Left lobe of liver (tissue), 2 donors: ENCODE data around the gene CACNA1B. TPM values are rescaled to one million over a fixed set of nuclear protein-coding genes. Genes with fewer than 3 reads are reported as not detected.
"Not testable (repeated sequence)": the region's sequence is repeated elsewhere in the genome, so short reads cannot be mapped to it uniquely, and the experiment has no call there.

ENCODE experiments used
- ATAC-seq: fragments of 200-7000 bp; cut with Tn5 transposase; one replicate; pipeline ENCODE4 v1.9.1; 2020; ENCODE audit warnings: mild to moderate bottlenecking, moderate library complexity
- DNase-seq: peaks from one replicate; pipeline ENCODE4 v3.0.0-alpha.2; 2020; ENCODE audit warnings: low spot score
- total RNA-seq: library from RNA; stranded (reverse); gene quantifications from one replicate; pipeline ENCODE4 v1.2.1, GENCODE V29; 2021
- donor health status: DM: no; HTN: no; CAD: no; lungs with moderate emphysema.
- donor health status: DM: no; HTN: yes; CAD: no.

CACNA1B gene
- total RNA-seq, 1 donor from 2014 or later = not detected

- DNase-seq = no peak
- no peak for ATAC-seq
Observed at GRCh38 chr9:138085568-138085967, 208.0 kb downstream of the CACNA1B start.

GRCh38 chr9:138092057-138092456, 214.5 kb downstream of the CACNA1B start:
- not testable (repeated sequence) for DNase-seq, ATAC-seq

DNA sequence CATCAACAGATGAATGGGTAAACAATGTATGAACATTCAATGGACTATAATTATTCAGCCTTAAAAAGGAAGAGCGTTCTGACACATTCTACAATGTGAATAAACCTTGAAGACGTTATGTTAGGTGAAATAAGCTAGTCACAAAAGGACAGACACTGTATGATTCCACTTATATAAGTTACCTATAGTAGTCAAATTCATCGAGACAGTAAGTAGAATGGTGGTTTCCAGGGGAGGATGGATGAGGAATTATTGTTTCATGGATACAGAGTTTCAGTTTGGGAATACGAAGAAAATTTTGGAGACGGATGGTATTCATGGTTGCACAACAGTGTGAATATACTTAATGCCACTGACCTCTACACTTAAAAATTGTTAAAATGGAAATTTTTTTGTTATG, 216.4 kb downstream of the CACNA1B start:
- DNase-seq (no peak), ATAC-seq (no peak)

GRCh38 chr9:138095813-138096518, 218.4 kb downstream of the CACNA1B start:
- ATAC-seq (no peak), DNase-seq (peak; percentile 21)

GRCh38 chr9:138096519-138096845, 218.9 kb downstream of the CACNA1B start:
- ATAC-seq (no peak), DNase-seq (peak; percentile 21)

DNA sequence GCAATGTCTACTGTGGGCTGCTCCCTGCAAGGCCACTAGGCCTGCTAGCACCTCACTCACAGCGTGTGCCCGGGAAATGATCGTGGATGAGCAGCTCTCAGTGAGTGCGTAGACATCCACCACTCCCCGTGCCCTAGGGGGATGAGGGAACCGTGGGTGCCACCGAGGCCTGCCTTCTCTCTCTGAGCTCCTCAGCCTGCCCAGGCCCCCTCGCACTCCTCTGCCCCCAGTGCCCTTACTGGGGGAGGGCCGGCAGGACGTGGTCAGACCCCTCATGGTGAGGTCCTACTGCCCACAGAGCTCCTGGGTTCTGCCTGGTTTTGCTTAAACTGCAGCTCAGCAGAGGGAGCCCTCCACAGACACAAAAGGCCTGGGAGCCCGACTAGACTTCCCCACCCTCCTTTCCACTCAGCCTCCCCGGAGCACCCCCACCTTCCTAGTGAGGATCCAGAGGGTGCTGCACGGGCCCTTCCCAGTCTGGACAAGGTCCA, 220.0 kb downstream of the CACNA1B start:
- peak; percentile 32 for DNase-seq
- ATAC-seq = no peak

GRCh38 chr9:138098116-138098907, 220.7 kb downstream of the CACNA1B start:
- ATAC-seq (no peak), DNase-seq (peak; percentile 37)

DNA sequence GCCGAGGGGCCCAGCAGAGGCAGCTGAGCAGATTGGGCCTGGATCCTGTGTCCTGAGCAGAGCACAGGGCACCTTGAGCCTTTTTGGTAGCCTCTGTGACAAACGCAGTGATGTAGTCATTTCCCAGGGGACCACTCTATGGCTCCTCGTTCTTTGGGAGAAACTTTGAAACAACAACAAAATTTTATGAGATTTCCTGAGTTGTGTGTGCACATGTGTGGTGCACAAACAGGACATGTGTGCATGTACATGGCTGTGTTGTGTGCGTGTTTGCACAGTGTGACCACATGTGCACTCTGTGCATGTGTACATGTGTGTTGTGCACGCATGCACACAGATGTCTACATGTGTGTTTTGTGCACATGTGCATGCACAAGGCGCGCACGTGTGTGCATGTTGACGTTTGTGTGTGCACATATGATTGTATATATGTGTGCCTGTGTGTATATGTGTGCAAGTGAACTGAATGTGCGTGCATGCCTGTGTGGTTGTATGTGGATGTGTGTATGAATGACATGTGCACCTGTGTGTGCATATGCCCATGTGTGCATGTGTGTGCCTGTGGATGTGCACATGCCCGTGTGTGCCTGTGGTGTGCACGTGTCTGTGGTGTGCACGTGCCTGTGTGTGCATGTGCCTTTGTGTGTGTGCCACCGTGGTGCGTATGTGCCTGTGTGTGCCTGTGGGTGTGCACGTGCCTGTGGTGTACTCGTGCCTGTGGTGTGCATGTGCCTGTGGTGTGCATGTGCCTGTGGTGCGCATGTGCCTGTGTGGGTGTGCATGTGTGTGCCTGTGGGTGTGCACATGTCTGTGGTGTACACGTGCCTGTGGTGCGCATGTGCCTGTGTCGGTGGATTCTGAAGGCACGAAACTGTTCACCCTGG, 221.6 kb downstream of the CACNA1B start:
- ATAC-seq (no peak), DNase-seq (peak; percentile 26)

DNA sequence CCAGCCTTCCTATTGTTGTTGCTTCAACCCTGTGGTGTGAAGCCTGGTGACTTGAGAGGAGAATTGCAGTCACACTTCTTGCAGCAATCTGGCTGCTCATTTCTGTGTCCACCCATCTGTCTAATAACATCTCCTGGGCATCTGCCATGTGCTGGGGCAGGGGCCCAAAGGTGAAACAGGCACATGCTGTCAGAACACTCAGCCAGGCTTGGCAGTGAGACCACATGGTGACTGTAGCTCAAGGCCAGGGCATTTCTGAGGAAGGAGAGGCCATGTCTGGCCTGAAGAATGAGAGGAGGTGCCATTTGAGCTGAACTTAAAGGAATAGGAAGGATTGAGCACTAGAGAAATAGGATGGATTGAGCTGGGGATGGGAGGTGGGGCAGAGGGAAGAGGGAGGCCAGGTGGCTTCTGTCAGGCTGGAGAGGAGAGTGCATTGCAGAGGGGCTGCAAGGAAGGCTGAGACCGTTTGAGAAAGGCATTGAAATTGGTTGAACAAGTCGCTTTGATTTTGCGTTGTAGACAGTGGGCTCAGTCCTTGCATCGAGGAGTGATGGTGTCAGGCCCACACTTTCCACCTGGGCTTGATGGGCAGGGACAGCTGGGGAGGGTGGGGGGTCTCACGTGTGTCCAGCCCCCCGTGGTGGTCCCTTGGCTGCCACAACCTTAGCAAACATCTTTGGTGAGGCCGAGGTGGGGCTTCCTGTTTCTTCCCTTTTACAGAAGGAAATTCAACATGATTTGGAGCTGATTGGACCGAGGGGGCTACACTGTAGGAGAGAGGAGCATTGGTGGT, 222.4 kb downstream of the CACNA1B start:
- ATAC-seq (no peak), DNase-seq (peak; percentile 29)

GRCh38 chr9:138100711-138101350, 223.2 kb downstream of the CACNA1B start:
- DNase-seq = peak; percentile 40
- ATAC-seq = no peak

GRCh38 chr9:138101444-138102234, 224.1 kb downstream of the CACNA1B start:
- DNase-seq = peak; percentile 38
- ATAC-seq = no peak

- DNase-seq (peak; percentile 38), ATAC-seq (no peak)
Observed at GRCh38 chr9:138102246-138103051, 224.9 kb downstream of the CACNA1B start.

DNA sequence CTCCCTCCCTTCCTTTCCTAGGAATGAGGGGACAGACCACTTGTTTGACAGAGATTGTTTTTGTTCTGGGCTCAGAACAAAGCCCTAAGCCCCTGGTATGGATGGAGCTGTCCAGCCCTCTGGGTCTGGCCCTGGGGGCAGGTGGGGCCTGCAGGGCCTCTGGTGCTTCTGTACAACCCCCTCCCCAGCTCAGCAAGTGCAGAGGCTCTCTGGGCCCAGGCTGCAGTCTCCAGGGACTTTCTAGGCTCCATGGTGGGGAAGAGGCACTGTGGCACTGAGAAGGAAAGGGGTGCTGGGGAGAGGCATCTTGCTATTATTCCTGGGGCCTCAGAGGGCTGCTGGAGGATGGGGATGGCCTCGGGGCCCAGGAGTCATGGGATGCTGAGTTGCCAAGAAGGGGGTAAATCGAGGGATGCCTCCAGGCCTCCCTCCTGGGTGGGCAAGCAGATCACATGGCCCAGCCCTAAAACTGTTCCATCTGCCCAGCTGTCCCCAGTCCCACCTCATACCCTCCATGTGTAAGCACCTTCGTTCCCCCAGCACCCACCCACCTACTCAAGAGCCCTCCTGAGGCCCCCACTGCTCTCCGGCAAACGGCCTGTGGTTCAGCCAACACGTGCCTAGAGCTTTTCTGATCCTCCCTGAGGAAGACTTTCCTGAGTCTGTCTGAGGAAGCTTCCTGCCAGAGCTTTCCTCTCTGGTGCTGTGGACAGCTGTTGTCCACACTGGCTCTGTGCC, 225.7 kb downstream of the CACNA1B start:
- ATAC-seq = no peak
- DNase-seq = no peak

- no peak for ATAC-seq
- DNase-seq = peak; percentile 38
Observed at GRCh38 chr9:138103849-138104206, 226.2 kb downstream of the CACNA1B start.

- no peak for ATAC-seq
- peak; percentile 34 for DNase-seq
Observed at GRCh38 chr9:138104251-138105122, 226.9 kb downstream of the CACNA1B start.

DNA sequence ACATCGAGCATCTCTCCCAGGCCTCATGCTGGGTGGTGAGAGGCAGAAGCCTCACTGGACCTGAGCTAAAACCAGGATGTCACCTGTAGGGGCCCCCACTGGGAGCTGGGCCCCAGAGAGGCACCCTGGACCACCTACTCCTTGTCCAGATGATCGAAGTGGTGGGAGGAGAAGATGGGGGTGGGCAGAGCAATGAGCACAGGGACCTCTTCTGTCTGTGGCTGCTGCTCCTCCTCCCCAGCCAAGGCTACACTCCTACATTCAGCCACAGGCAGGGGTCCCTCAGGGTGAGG, 227.5 kb downstream of the CACNA1B start:
- DNase-seq = peak; percentile 28
- ATAC-seq = no peak
